GM21528 (cell line): ENCODE data around the gene ASCL2.
A peak's percentile ranks its signal among the peaks of the same experiment; 100 is the strongest.

ENCODE experiments used
- ATAC-seq: cut with Tn5 transposase; IDR thresholded peaks from one replicate; pipeline ENCODE4 v1.9.1; 2021; ENCODE audit warnings: mild to moderate bottlenecking, moderate library complexity; ENCODE audit not compliant: unreplicated experiment, low FRiP score

ASCL2 gene

DNA sequence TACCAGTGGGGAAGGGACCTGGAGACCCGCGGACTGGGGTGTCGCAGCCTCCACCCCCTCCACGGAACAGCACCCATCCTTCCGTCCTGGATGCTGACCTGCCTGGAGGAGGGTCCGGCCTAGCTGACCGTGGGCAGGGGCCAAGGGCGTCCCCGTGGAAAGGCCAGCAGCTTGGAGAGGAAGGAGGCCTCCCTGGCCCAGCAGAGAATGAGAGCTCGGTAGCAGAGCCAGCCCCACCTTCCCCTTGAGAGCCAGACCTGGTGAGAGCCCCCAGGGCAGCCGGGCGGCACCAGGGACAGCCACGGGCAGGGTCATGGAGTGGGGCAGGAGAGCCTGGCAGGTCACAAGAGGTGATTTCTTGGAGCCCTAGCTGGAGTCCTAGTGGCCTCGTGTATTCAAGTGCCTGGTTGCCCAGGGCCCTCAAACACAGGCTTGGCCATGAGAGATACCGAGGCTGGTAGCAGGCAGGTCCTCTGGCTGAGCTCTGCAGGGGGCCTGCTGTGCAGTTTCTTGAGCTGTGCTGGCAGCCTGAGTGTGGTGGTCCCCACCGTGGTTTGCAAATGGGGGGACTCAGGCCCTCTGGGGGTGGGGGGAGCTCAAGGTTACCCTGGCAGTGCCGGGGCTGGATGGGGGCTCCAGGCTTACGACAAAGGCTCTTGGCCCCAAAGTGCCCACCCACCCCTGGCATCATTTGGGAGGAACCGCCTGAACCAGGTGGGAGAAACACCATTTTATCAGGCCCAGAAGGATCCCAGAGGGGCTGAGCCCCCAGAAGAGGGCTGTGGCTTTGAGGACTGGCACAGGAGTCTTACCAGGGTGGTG, 39.1 kb upstream of the ASCL2 start:
- ATAC-seq, result no peak

DNA sequence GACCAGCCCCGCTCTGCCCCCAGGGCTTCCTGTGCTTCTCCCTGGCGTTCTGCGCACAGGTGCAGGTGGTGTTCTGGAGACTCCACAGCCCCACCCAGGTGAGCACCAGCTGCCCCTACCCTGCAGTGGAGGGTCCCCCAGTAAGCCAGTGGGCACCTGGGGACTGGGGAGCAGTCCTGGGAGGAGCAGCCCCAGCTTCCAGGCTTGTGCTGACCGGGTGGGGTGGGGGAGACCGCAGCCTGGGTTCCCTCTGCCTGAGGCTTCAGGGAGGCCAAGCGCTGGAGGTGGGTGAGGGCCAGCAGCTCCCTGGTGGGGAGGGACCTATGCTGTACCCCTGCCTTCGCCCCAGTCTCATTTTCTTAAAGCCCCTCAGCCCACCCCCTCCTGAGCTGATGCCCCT, 38.3 kb upstream of the ASCL2 start:
- ATAC-seq, result no peak

DNA sequence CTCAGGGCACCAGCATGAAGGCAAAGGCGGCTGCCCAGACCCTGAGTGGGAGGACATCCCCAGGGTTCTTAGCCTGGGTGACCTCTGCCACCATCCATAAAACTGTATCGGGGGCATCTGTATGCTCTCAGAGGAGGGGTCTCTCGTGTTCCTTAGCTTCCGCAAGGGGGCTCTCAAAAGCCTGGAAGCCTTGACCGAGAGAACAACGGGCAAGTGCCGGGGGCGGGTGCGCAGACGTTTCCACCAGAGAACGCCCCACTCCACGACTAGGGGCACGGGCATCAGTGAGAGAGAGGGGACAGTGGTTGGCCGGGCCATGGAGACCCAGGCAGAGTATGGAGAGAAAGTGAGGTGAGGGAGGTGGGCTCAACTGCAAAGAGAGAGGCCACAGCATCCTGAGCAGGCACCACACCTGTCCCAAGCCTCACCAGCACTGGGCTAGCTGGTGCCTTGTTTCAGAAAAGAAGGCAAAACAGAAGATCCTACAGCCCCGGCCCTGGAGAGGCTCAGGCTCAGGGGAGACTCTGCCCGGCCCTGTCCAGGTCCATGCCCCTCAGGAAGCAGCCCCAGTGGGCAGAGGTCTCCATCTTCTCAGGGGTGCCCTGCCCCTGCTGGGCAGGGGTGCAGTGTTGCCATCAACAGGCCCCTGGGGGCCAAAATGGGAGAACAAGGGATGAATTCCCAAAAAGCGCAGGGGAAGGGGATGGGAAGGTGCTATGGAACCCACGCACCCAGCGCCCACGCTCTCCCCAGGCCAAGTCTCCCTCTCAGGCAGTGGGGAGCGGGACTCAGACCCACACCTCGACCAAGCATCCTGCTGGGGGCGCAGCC, 37.3 kb upstream of the ASCL2 start:
- ATAC-seq, result no peak

DNA sequence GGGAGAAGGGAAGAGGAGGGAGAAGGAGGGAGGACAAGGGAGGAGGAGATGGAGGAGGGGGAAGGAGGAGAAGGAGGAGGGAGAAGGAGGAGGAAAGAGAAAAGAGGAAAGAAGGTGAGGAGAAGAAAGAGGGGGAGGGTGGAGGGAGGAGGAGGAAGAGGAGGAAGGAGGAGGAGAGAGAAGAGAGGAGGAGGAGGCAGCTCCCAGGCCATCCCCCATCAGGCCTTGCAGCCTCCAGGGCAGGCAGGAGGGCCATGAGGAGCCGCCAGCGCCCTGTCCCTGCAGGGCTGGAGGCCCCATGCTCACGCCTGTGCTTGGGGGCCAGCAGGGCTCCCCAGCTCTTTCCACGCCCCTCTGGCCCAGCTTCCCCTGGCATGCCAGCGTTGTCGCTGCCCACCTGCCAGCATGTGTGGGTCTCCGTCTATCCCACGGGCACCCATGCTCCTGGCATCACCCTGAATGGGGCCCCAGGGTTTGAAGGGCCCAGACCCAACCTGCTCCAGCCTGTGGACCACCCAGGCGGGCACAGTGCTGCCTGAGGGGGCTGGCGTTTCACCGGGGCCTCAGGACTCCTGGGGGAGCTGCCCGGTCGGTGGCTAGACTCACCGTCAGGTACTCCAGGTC, 36.6 kb upstream of the ASCL2 start:
- no peak for ATAC-seq

DNA sequence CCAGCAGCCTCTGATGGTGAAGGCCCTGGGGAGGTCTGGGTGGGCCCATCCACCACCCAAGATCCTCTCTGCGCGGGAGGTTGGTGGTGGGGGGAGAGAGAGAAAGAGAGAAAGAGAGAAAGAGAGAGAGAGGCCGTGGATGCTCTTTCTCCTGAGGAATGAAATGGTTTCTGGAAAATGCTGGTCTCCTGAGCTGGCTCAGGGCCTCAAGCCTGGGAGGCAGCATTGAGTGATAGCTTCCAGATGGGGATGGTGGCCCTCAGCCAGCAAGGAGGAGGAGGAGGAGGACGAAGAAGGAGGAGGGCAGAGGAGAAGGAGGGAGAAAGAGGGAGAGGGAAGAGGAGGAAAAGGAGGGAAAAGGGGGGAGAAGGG, 36.0 kb upstream of the ASCL2 start:
- no peak for ATAC-seq

DNA sequence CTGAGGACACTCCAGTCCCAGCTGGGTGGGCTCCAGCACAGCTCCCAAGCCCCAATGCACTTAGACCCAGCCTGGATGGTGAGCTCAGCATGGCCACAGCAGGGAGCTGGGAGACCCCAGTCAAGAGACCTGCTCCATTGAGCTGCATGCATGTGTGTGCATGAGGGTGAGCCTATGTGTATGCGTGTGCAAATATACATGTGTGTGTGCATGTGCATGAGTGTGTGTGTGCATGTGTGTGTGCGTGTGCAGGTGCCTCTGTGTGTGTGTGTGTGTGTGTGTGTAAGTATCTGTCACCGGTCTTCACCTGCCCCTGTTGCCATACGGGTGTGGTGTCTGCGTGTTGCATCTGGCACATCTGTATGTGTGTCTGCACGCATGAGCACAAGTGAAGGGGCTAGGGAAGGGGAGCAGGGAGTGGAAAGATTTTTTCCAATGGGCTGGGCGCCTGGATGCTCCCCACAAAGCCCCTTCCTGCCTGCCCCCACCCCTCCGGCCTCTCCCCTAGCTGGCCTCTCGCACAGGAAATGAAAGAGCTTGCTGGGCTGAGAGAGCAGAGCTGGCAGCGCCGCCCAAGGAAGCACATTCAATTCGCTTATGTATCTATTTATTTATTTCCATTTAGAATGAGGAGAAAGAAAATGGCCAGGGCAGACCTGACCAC, 35.5 kb upstream of the ASCL2 start:
- no peak for ATAC-seq

DNA sequence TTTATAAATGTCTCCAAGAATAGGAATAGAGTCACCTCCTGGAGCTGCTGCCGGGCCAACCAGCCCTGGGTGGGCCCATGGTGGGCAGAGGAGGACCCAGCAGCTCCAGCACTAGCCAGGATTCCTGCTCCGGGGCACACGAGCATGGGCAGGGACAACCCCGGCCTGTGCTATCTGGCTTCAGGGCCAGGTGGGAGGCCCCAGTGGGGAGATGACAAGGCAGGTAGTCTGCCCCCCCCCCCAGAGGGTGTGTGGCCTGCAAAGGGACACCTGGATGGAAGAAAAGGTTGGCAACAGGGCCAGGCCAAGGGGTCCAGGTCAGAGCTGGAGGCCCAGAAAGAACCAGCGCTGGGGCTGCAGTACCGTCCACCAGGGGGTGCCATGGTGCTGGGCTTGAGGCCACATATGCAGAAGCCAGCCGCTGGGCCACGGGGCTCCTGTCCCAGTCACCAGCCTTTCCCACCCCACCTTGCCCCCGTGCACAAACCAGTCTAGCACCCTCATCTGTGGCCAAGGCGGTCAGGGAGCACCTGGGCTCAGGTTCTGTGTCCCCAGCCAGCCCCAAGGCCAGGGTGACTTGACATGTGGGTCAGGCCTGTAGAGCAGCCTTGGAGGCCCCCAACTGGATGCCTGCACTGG, 34.9 kb upstream of the ASCL2 start:
- no peak for ATAC-seq

DNA sequence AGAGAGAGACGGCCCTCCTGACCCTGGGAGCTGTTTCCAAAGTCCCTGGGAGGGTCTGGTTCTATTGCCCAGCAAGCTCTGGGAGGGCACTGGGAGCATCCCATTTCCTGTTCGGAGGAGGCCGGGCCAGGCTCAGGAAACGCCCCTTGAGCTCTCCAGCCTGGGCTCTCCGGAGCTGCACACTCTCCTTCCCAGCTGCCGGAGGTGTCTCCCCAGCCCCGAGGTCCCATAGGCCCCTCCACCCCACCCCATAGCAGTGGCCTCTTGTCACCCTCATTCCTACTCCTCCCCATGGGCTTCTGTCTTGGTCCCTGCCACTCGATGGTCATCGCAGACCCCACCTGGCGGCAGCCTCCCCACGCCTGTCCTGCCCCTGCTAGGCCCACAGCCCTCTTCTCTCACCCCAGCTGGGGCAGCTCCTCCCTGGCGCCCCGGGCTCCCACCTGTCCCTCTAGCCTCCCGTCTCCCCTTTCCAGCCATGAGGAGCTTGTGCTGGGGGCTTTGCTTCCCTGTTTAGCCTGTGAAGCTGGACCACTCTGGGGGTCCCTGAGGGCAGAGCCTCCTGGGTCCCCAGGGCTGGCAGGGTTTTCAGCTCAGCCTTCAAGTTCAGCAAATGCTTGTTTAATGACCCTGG, 34.2 kb upstream of the ASCL2 start:
- no peak for ATAC-seq

DNA sequence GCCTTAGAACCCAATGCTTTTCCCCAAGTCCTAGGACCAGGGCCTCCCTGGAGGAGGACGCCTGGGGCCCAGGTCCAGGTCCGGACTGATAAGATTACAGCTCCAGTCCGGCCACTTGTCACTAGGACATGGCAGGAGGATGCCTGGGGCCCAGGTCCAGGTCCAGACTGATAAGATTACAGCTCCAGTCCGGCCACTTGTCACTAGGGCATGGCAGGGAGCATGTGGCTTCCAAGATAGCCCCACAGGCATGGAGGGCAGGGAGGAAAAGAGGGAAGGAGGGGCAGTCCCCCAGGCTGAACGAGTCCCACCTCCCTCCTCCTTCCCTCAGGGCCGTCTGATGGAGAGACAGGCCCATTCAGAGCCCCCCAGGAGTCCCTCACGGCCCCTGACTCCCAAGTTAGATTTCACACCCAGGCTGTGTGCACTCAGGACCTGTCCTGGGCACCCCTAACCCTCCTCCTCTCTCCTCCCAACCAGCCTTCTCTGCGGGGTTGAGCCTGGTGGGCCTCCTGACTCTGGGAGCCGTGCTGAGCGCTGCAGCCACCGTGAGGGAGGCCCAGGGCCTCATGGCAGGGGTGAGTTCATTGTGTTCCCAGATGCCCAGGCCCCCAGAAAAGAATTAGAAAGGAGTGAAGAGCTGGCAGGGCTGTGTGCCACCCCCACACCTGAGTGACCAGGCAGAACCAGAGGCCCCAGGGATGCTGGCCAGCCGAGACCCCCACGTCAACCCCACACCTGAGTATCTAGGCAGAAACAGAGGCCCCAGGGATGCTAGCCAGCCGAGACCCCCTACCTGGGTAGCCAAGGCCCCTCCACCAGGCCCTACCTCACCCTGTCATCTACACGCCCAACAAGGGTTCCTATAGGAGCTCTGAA, 33.5 kb upstream of the ASCL2 start:
- no peak for ATAC-seq

DNA sequence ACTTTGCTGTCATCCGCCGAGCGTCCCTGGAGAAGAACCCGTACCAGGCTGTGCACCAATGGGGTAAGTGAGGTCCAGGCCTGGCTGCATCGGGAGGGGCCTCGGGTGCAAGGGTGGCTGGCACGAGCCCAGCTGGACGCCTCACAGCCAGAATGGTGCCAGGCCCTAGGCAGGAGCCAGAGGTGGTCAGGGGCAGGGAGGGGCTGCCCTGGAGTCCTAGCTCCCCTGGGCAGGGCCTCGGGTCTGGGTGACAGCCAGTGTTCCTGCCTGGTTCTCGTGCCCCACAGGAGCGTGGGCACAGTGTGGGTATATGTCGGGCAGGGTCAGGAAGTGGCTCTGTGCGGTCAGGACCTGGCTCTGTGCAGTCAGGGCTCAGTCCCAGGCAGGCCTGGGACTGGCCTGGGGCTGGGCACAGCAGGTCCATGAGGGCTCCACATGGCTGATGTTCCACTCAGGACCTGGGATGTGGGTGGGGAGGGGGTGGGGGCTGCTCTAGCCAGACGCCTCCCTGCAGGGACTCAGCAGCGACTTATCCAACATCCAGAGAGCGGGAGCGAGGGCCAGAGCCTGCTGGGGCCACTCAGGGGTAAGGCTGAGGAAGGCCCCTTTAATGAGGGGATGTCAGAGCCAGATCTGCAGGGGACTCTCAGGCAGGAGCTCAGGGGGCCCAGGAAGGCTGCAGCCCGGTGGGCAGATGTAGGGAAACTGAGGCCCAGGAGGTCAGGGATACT, 32.7 kb upstream of the ASCL2 start:
- ATAC-seq, result no peak

DNA sequence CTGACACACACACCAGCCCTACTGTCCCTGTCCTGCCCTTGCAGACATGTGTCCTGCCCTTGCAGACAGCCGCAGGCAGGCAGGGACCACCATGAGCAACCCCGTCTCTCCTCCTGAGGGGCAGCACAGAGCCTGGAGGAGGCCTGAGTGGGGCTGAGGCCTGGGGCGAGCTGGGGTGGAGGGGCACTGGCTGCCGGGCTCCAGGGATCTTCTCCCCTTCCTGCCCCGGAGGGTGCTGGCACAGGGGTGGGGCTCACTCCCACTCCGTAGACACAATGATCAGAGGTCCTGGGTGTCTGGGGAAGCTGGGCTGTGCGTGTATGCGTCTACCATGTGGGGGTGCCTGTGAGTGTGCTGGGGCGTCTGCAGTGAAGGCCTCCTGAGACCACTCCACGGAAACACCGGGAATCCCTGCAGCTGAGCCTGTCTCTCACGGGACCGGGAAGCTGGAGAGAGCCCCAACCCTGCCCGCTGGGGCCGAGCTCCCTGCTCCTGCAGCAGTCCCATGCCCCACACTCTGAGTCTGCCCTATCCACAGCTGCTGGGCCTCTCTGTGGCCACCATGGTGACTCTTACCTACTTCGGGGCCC, 32.0 kb upstream of the ASCL2 start:
- no peak for ATAC-seq

DNA sequence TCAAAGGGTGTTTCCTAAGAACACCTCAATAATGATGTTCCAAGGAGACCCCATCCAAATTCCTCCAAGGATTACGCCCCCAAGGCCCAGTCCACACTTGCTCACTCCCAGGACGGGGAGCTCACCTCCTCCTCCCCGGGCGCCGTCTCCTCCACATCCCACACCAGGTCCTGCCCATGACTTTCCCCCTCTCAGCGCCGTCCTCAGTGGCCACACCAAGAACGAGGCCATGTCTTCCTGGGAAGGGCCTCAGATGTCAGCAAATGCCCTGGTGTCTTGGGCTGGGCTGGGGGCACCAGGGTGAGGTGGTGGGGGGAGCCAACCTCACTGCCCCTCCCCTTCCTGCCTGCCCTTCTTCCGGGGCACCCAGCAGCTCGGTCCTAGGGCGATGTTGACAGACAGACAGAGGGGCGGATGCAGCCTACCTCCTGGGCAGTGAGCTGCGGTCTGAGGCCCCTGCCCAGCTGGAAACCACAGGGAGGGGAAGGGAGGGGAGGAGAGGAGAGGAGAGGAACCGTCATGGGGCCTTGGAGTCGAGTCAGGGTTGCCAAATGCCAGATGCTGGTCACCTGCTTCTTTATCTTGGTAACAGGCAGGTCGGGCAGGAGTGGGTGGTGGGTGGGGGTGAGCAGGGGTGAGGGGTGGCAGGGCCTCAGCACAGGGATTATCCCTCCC, 31.4 kb upstream of the ASCL2 start, which contains the start of the genes C11orf21 and TSPAN32:
C11orf21 (minus strand) TSS at position 288 of the 675 bp plus-strand sequence; CDS start at position 178, 110 bp downstream.
TSPAN32 (plus strand) TSS at position 383 of the 675 bp plus-strand sequence; CDS start at position 520, 137 bp downstream.
- peak; percentile 47 for ATAC-seq

DNA sequence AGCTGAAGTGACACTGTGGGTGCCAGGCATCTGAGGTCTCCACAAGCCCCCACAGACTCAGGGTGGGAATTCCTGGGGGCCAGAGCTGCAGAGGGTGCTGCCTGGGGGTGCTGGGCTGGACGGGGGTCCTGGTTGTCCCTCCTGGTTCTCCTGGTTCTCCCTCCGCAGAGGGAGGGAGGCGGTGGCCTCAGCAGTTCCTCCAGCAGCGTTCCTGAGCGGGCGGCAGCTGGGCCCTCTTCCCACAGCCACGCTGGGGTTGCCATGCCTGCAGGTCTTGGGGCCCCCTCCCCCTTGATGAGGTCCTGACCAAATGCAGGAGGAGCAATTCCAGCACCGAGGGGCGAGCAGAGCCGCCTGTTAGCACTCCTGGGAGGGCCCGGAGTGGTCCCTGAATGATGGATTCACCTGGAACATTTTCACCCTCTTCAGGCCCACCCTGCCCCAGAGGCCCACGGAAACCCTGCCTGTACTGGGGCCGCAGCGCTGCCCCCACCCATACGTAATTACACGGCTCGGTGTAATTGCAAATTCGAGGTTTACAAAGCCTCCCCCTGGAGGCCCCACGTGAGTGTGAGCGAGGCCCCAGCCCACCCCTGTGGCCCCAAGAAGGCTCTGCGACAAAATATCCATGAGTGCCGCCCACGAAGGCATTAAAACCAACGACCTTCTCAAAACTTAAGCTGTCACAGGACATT, 30.7 kb upstream of the ASCL2 start:
- ATAC-seq, result no peak

DNA sequence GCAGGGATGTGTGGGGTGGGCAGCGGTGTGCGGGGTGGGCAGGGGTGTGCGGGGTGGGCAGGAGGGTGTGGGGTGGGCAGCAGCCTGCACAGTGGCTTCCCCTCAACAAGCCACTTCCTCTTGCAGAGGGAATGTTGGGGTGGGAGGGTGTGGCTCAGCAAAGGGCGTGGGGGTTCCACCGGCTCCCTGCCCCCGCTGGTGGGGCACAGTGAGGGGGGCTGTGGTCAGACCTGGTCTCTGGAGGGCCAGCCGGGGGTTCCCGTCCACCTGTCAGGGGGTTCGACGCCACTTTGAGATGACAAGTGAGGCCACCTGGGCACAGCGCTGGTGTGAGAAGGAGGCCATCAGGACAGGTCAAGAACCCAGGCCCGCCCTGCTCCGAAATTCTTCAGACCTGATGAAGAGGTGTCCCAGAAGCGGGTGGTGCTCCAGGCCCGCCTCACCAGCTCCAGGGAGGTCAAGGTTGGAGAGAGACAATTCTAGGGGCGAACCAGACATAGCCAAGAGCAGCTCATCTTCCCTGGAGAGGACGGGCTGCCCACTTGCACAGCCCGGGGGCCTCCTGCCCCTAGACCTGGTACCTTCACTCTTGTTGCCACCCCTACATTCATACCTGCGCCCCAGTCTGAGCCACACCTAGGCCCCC, 30.0 kb upstream of the ASCL2 start:
- ATAC-seq, result no peak

DNA sequence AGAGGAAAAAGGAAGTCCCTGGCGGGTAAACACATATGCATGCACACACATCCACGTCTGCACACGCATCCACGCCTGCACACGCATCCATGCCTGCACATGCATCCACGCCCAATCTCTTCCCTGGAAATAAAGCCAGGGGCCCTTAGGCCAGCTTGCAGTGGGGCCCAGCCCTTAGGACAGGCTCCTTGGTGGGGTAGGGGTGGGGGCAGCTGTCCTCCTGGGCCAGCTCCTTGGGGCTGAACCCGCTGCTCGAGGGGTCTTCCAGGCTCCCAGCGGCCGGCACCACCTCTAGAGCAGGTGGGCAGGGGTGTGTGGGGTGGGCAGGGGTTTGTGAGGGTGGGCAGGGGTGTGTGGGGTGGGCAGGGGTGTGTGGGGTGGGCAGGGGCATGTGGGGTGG, 29.4 kb upstream of the ASCL2 start:
- ATAC-seq, result no peak
